ENCODE data around the gene MCU. TPM values are rescaled to one million over a fixed set of nuclear protein-coding genes. Genes with fewer than 3 reads are reported as not detected.
A peak's percentile ranks its signal among the peaks of the same experiment; 100 is the strongest.

Gene MCU
- total and polyA plus RNA-seq, 2 of the 4 experiments (the other 2 are of a cell fraction): 36.2 to 36.7 TPM

DNA sequence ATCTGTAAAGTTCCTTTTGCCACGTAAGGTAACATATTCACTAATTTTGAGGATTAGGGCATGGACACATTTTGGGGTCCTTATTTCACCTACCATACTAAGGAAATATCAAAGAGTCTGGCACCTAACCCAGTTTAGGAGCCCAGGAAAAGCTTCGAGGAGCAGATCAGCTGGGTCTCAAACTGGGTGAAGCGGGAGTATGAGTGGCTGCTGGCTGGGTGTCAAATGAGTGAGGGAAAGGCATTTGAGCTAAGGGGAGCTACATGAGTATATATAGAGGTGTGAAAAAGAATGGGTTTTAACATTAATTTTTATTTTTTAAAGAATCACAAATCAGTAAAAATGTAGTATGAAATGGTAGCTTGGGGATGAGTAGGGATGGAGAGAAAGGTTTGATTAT lies 71.3 kb downstream of the MCU start:
- Histone ChIP-seq H3K36me3 (ENCODE audit: control insufficient read depth, insufficient read depth, low read length) (0 out of 2 replicates have a peak, but pooled peaks cover 2% of the 10 kb centered on the region), H4K91ac (ENCODE audit: insufficient read depth, low read depth, low read length) (peak overlapping the region; percentile 25; the same call in 1 of the 2 replicates), H3K27me3 (ENCODE audit: control insufficient read depth, insufficient read depth, low read length) (no peaks in the 10 kb centered on the region), H2AK5ac (ENCODE audit: low read depth, low read length) (peak overlapping the region; percentile 72; the same call in 1 of the 2 replicates), H3K23ac (ENCODE audit: low read depth, low read length) (0 out of 2 replicates have a peak overlapping the region, but pooled peaks have one; percentile 35), H4K5ac (ENCODE audit: low read depth, low read length) (peak overlapping the region; percentile 54; the same call in 1 of the 2 replicates), H3K79me1 (ENCODE audit: low read depth in 1 of 2, low read length in 2 of 2) (peaks cover 36 to 50% of the 10 kb centered on the region in 2 experiments), H2BK15ac (ENCODE audit: low read depth, low read length) (peak overlapping the region; percentile 79; the same call in 2 of the 3 replicates), H3K9me3 (ENCODE audit: control insufficient read depth, insufficient read depth, low read length) (no peaks in the 10 kb centered on the region), H2AFZ (replicated peaks; ENCODE audit: low read length, poor library complexity) (no peak overlapping the region), H2BK120ac (ENCODE audit: low read depth, low read length) (peak overlapping the region; percentile 67; the same call in 1 of the 2 replicates), H2AK9ac (replicated peaks; ENCODE audit: low read depth, low read length, poor library complexity) (no peak overlapping the region), H3K4me1 (ENCODE audit: control insufficient read depth, insufficient read depth, low read length) (0 out of 2 replicates have a peak, but pooled peaks cover 4% of the 10 kb centered on the region), H3K18ac (ENCODE audit: low read depth, low read length) (peak overlapping the region; percentile 72; the same call in 1 of the 2 replicates), H3K56ac (ENCODE audit: extremely low read depth, insufficient read depth, low read length) (no peak overlapping the region), H2BK5ac (ENCODE audit: low read depth, low read length, poor library complexity, severe bottlenecking) (peak overlapping the region; percentile 93), H3K4me3 (ENCODE audit: insufficient read depth, low read depth, low read length) (no peak overlapping the region), H4K8ac (ENCODE audit: low read depth in 2 of 2, low read length in 2 of 2) (peak overlapping the region in 1 of 2 experiments; percentile 54; a peak in 2 of 4 replicates), H3K9me1 (ENCODE audit: insufficient read depth, low read length) (peaks cover 2% of the 10 kb centered on the region), H3K27ac (ENCODE audit: insufficient read depth, low read length) (peak overlapping the region; percentile 52; the same call in 1 of the 2 replicates), H3K14ac (replicated peaks; ENCODE audit: low read depth, low read length) (peak overlapping the region; percentile 54; the same call in 1 of the 2 replicates), H3K4ac (ENCODE audit: low read depth, low read length) (peak overlapping the region; percentile 34), H3K4me2 (ENCODE audit: low read depth, low read length) (no peak overlapping the region), H2BK20ac (ENCODE audit: low read depth, low read length) (peak overlapping the region; percentile 64), H3K9ac (ENCODE audit: low read depth, low read length) (no peak overlapping the region), H4K20me1 (ENCODE audit: insufficient read depth, low read length) (peaks cover 4% of the 10 kb centered on the region; the same call in 1 of the 2 replicates)
- CTCF ChIA-PET: interaction anchor here (0.6 kb wide), 2 partner anchors 46 to 60 kb away, joined by 3 to 8 read pairs; no protein-coding TSS in a partner anchor
- no TSS peak for BruUV-seq (replicated peaks)
- dilution Hi-C loops (cut with HindIII; ENCODE audit: low sequenced_read_pairs, unreplicated experiment): no loop called here
- in situ Hi-C loops (cut with MboI; ENCODE audit: low sequenced_read_pairs): no loop called here
- TF ChIP-seq CEBPB (IDR thresholded peaks at IDR 0.05; ENCODE audit: low read depth, low read length): no peak
- TF ChIP-seq RCOR1 (IDR thresholded peaks at IDR 0.05; ENCODE audit: insufficient replicate concordance, low read length): no peak
- no peak for TF ChIP-seq SMC3 (IDR thresholded peaks at IDR 0.05; ENCODE audit: low read depth, low read length)
- TF ChIP-seq MXI1 (IDR thresholded peaks at IDR 0.05; ENCODE audit: borderline replicate concordance, low read depth, low read length): no peak
- TF ChIP-seq MAZ (IDR thresholded peaks at IDR 0.05; ENCODE audit: borderline replicate concordance, low read depth, low read length): no peak
- no peak for TF ChIP-seq NFE2L2 (IDR thresholded peaks at IDR 0.05; ENCODE audit: low read depth, low read length)
- TF ChIP-seq ELK1 (IDR thresholded peaks at IDR 0.05; ENCODE audit: borderline replicate concordance, low read depth, low read length): no peak
- WGBS, 2 experiments (ENCODE audit: extremely low coverage in 2 of 2, insufficient read length in 1 of 2): no CpG with 5 or more reads among the region's 3 CpGs
- DNase-seq (no peak), ATAC-seq (ENCODE audit: low read depth) (no peak)
- intact Hi-C loops (cut with micrococcal nuclease): no loop called here
- POLR2A ChIA-PET (ENCODE audit: unreplicated experiment): no interaction called here

Measured in IMR-90 (cell line).